HepG2 (cell line): ENCODE measurements around the gene FRS2. TPM values are rescaled to one million over a fixed set of nuclear protein-coding genes. Genes with fewer than 3 reads are reported as not detected.
A peak's percentile ranks its signal among the peaks of the same experiment; 100 is the strongest.

Experiments
- DPF2 ChIP-seq: sonication (generic); formaldehyde crosslinking; IDR thresholded peaks from 2 replicates; pipeline ENCODE4 v1.4.0; 2020; ENCODE audit warnings: mild to moderate bottlenecking, low read depth, missing genetic modification reagents, borderline replicate concordance
- GPBP1L1 ChIP-seq: sonication (generic); formaldehyde crosslinking; IDR thresholded peaks from 2 replicates; pipeline ENCODE4 v1.5.0; 2020; ENCODE audit warnings: mild to moderate bottlenecking, missing genetic modification reagents
- HNRNPUL1 ChIP-seq: fragments of 200-400 bp; formaldehyde crosslinking; IDR thresholded peaks from 2 replicates; pipeline ENCODE4 v1.6.1; 2017; ENCODE audit warnings: low read depth, mild to moderate bottlenecking, low read length, moderate library complexity
- KDM1A ChIP-seq: IDR thresholded peaks from 2 replicates; pipeline ENCODE4 v1.6.1; 2016; ENCODE audit warnings: missing compliant biosample characterization
- MNT ChIP-seq: fragments of 450-650 bp; IDR thresholded peaks from 2 replicates; pipeline ENCODE4 v1.6.1; 2016
- NCOA1 ChIP-seq: sonication (generic); formaldehyde crosslinking; IDR thresholded peaks from 2 replicates; pipeline ENCODE4 v1.9.0; 2021; ENCODE audit warnings: missing genetic modification reagents
- RXRB ChIP-seq: IDR thresholded peaks from 2 replicates; pipeline ENCODE4 v1.6.1; 2016; ENCODE audit warnings: borderline replicate concordance, missing genetic modification reagents, missing compliant biosample characterization
- SIN3A ChIP-seq: IDR thresholded peaks from 2 replicates; pipeline ENCODE4 v1.6.1; 2011; ENCODE audit warnings: low read depth, mild to moderate bottlenecking, control low read depth, low read length, borderline replicate concordance
- SMARCC2 ChIP-seq: fragments of 450-650 bp; IDR thresholded peaks from 2 replicates; pipeline ENCODE4 v1.6.1; 2017; ENCODE audit warnings: antibody characterized with exemption, mild to moderate bottlenecking
- SRSF1 ChIP-seq: fragments of 200-400 bp; formaldehyde crosslinking; optimal IDR thresholded peaks from 2 replicates; pipeline ENCODE3; 2017; ENCODE audit warnings: mild to moderate bottlenecking, low read depth, low read length, moderate library complexity
- SRY ChIP-seq: sonication (generic); formaldehyde crosslinking; IDR thresholded peaks from 2 replicates; pipeline ENCODE4 v1.8.0; 2022; ENCODE audit warnings: mild to moderate bottlenecking, missing genetic modification reagents
- TRIM24 ChIP-seq: sonication (generic); formaldehyde crosslinking; IDR thresholded peaks from 2 replicates; pipeline ENCODE4 v1.8.0; 2022; ENCODE audit warnings: mild to moderate bottlenecking, missing genetic modification reagents
- ZNF30 ChIP-seq: sonication (generic); formaldehyde crosslinking; IDR thresholded peaks from 2 replicates; pipeline ENCODE4 v1.5.0; 2020; ENCODE audit warnings: mild to moderate bottlenecking, missing genetic modification reagents
- ZNF382 ChIP-seq: sonication (generic); formaldehyde crosslinking; IDR thresholded peaks from 2 replicates; pipeline ENCODE4 v1.5.0; 2020; ENCODE audit warnings: missing genetic modification reagents, mild to moderate bottlenecking, borderline replicate concordance
- ZNF629 ChIP-seq: sonication (generic); formaldehyde crosslinking; conservative IDR thresholded peaks from 2 replicates; pipeline ENCODE4 v1.5.0; 2020; ENCODE audit warnings: missing genetic modification reagents
- ZNF644 ChIP-seq: IDR thresholded peaks from 2 replicates; pipeline ENCODE4 v1.6.1; 2016; ENCODE audit warnings: low read depth
- ZNF660 ChIP-seq: sonication (generic); formaldehyde crosslinking; IDR thresholded peaks from 2 replicates; pipeline ENCODE4 v1.5.1; 2020; ENCODE audit warnings: mild to moderate bottlenecking, low read depth, missing genetic modification reagents, borderline replicate concordance
- ZNF672 ChIP-seq: sonication (generic); formaldehyde crosslinking; IDR thresholded peaks from 2 replicates; pipeline ENCODE4 v1.8.1; 2022; ENCODE audit warnings: missing genetic modification reagents
- ZNF776 ChIP-seq: sonication (generic); formaldehyde crosslinking; IDR thresholded peaks from 2 replicates; pipeline ENCODE4 v1.4.0; 2020; ENCODE audit warnings: mild to moderate bottlenecking, missing genetic modification reagents
- polyA plus RNA-seq, 8 experiments: library from polyadenylated mRNA; depleted of rRNA in 3 of 8; stranded (reverse) in 7 of 8; unstranded in 1 of 8; fragments of >200 nt; fragmentation: Illumina TruSeq in 4 of 8; extraction: Trizol in 4 of 8; gene quantifications; 2 replicates each; pipeline versions ENCODE4 v1.2.1 to v1.2.3, GENCODE V29; 2011 to 2016; ENCODE audit warnings: low read depth in 4 of 8, missing spikeins in 1 of 8, mixed read lengths in 1 of 8; ENCODE audit not compliant: insufficient read depth in 1 of 8
- total RNA-seq, 5 experiments: library from RNA; depleted of rRNA; stranded (reverse); fragments of >200 nt; fragmentation: Illumina TruSeq; extraction: Trizol; gene quantifications; 2 replicates each; pipeline ENCODE4 v1.2.3, GENCODE V29; 2016; ENCODE audit warnings: low read depth in 1 of 5
- TF ChIP-seq, protein P1 (sequence below): sonication (generic); formaldehyde crosslinking; IDR thresholded peaks from 2 replicates; pipeline ENCODE4 v1.4.0; 2020; ENCODE audit warnings: missing genetic modification reagents
- TF ChIP-seq, protein P2 (sequence below): IDR thresholded peaks from 2 replicates; pipeline ENCODE4 v1.6.1; 2016

FRS2 gene
- total and polyA plus RNA-seq, 2 of the 13 experiments (the other 11 are each of a cell fraction or from before 2014, with no cell fraction given): 8.3 to 16.8 TPM

DNA sequence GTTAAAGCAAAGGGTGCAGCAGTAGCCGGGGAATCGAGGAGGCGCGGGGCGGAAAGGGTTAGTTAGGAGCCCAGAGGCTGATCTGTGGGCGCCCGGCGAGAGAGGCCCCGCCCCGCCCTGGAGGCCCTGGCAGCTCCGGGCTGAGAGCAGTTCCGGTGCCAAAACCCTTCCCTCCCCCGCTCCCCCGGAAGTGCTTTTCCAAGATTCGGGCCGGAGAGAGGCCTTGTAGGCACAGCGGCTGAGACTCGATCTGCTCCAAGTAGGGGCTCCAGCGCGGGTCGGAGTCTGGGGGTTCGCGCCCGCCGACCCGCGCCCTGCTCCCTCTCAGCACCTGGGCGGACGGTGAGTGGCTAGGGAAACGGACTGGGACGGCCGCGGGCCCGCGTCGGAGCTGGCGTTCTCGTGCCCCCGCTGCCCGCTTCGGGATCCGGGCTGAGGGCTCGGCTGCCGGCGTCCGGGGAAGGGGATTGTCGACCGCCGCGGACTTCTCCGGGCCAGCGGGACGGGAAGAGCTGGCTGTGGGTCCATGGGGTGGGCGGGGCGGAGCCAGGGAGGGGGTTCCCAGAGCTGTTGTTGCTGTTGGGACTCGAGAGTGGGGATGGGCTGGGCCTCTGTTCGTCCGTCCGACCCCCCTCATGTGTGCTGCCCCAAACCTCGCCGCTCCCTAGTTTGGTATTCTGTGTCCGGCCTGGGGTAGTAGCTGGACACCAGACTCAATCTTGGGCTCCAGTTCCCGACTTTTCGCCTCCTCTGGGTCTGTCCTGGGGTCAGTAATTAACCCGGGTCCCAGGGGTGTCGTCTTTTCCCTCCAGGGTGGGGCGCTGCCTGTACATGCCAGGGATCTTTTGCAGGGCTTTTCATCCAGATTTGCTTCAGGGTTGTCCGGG, at the start of gene FRS2 (continued):
- TF ChIP-seq SMARCC2 (no peak), ZNF644 (CRISPR knock-in tag) (no peak), ZNF672 (CRISPR knock-in tag) (no peak), HNRNPUL1 (no peak), ZNF629 (CRISPR knock-in tag) (no peak), ZNF382 (no peak), TRIM24 (CRISPR knock-in tag) (no peak), MNT (no peak), SRY (CRISPR knock-in tag) (peak; percentile 88), ZNF776 (no peak), NCOA1 (CRISPR knock-in tag) (no peak), SRSF1 (peak; percentile 58), ZNF30 (CRISPR knock-in tag) (0 out of 2 replicates have a peak, but pooled peaks have one; percentile 38), KDM1A (CRISPR knock-in tag) (no peak), GPBP1L1 (no peak), DPF2 (CRISPR knock-in tag) (no peak), ZNF660 (CRISPR knock-in tag) (no peak), RXRB (CRISPR knock-in tag) (peak; percentile 34; the same call in 1 of the 2 replicates), SIN3A (peak; percentile 86; the same call in 1 of the 2 replicates)
- TF ChIP-seq, protein P1, sequence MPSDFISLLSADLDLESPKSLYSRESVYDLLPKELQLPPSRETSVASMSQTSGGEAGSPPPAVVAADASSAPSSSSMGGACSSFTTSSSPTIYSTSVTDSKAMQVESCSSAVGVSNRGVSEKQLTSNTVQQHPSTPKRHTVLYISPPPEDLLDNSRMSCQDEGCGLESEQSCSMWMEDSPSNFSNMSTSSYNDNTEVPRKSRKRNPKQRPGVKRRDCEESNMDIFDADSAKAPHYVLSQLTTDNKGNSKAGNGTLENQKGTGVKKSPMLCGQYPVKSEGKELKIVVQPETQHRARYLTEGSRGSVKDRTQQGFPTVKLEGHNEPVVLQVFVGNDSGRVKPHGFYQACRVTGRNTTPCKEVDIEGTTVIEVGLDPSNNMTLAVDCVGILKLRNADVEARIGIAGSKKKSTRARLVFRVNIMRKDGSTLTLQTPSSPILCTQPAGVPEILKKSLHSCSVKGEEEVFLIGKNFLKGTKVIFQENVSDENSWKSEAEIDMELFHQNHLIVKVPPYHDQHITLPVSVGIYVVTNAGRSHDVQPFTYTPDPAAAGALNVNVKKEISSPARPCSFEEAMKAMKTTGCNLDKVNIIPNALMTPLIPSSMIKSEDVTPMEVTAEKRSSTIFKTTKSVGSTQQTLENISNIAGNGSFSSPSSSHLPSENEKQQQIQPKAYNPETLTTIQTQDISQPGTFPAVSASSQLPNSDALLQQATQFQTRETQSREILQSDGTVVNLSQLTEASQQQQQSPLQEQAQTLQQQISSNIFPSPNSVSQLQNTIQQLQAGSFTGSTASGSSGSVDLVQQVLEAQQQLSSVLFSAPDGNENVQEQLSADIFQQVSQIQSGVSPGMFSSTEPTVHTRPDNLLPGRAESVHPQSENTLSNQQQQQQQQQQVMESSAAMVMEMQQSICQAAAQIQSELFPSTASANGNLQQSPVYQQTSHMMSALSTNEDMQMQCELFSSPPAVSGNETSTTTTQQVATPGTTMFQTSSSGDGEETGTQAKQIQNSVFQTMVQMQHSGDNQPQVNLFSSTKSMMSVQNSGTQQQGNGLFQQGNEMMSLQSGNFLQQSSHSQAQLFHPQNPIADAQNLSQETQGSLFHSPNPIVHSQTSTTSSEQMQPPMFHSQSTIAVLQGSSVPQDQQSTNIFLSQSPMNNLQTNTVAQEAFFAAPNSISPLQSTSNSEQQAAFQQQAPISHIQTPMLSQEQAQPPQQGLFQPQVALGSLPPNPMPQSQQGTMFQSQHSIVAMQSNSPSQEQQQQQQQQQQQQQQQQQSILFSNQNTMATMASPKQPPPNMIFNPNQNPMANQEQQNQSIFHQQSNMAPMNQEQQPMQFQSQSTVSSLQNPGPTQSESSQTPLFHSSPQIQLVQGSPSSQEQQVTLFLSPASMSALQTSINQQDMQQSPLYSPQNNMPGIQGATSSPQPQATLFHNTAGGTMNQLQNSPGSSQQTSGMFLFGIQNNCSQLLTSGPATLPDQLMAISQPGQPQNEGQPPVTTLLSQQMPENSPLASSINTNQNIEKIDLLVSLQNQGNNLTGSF (CRISPR knock-in tag): 0 out of 2 replicates have a peak, but pooled peaks have one; percentile 37
- TF ChIP-seq, protein P2, sequence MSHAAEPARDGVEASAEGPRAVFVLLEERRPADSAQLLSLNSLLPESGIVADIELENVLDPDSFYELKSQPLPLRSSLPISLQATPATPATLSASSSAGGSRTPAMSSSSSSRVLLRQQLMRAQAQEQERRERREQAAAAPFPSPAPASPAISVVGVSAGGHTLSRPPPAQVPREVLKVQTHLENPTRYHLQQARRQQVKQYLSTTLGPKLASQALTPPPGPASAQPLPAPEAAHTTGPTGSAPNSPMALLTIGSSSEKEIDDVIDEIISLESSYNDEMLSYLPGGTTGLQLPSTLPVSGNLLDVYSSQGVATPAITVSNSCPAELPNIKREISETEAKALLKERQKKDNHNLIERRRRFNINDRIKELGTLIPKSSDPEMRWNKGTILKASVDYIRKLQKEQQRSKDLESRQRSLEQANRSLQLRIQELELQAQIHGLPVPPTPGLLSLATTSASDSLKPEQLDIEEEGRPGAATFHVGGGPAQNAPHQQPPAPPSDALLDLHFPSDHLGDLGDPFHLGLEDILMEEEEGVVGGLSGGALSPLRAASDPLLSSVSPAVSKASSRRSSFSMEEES (CRISPR knock-in tag): no peak
